ENCODE data around the gene CSK. TPM values are rescaled to one million over a fixed set of nuclear protein-coding genes. Genes with fewer than 3 reads are reported as not detected.

CSK gene
- total RNA-seq, 2 experiments from 2014 or later, result 112 to 355 TPM

- H3K4me3 ChIP-seq (ENCODE audit: low read depth, low read length, poor library complexity, severe bottlenecking), result no peak overlapping the region
- H3K4me2 ChIP-seq (ENCODE audit: low read length), result no peak overlapping the region
- ChIA-PET CTCF (ENCODE audit: unreplicated experiment) (no interaction called here), POLR2A (interaction anchor here (0.7 kb wide), 1 partner anchor 1923 kb away, joined by 4 read pairs; no protein-coding TSS in a partner anchor)
- no peak overlapping the region for H3K27ac ChIP-seq (ENCODE audit: low read depth, low read length, poor library complexity, severe bottlenecking)
- TF ChIP-seq EZH2phosphoT487 (IDR thresholded peaks at IDR 0.05; ENCODE audit: borderline replicate concordance, low read depth, low read length), result no peak
- no peak for TF ChIP-seq CTCF (conservative IDR thresholded peaks at IDR 0.05; ENCODE audit: low read length)
- BruUV-seq (replicated peaks), result no TSS peak
- no peak for DNase-seq (ENCODE audit: low spot score)
- H3K79me2 ChIP-seq (ENCODE audit: insufficient read depth, low read depth, low read length), result no peaks in the 10 kb centered on the region
- H2AFZ ChIP-seq (ENCODE audit: low read length), result no peak overlapping the region
- H4K20me1 ChIP-seq (ENCODE audit: insufficient read depth, low read length), result no peaks in the 10 kb centered on the region
- no peaks in the 10 kb centered on the region for H3K36me3 ChIP-seq (ENCODE audit: insufficient read depth, low read length)
- intact Hi-C loops (cut with micrococcal nuclease; ENCODE audit: unreplicated experiment), result no loop called here
- H3K4me1 ChIP-seq (ENCODE audit: insufficient read depth, low read length, poor library complexity, severe bottlenecking), result no peaks in the 10 kb centered on the region
- no peaks in the 10 kb centered on the region for H3K9me3 ChIP-seq (ENCODE audit: low read length)
- no peaks in the 10 kb centered on the region for H3K9me2 ChIP-seq (ENCODE audit: insufficient read depth, low read length)
These were observed 39.5 kb upstream of the CSK start for GRCh38 chr15:74742422-74742821.

GRCh38 chr15:74746389-74746788, 35.5 kb upstream of the CSK start:
- H3K79me2 ChIP-seq (ENCODE audit: insufficient read depth, low read depth, low read length), result no peaks in the 10 kb centered on the region
- H3K9me3 ChIP-seq (ENCODE audit: low read length), result no peaks in the 10 kb centered on the region
- no peaks in the 10 kb centered on the region for H4K20me1 ChIP-seq (ENCODE audit: insufficient read depth, low read length)
- H3K36me3 ChIP-seq (ENCODE audit: insufficient read depth, low read length), result no peaks in the 10 kb centered on the region
- intact Hi-C loops (cut with micrococcal nuclease; ENCODE audit: unreplicated experiment), result loop anchor here (5.0 kb wide), 1 partner anchor 216 kb away; no protein-coding TSS in a partner anchor
- no peak overlapping the region for H2AFZ ChIP-seq (ENCODE audit: low read length)
- CTCF ChIA-PET (ENCODE audit: unreplicated experiment), result no interaction called here
- TF ChIP-seq CTCF (conservative IDR thresholded peaks at IDR 0.05; ENCODE audit: low read length) (no peak), EZH2phosphoT487 (IDR thresholded peaks at IDR 0.05; ENCODE audit: borderline replicate concordance, low read depth, low read length) (no peak)
- POLR2A ChIA-PET, result no interaction called here
- H3K4me2 ChIP-seq (ENCODE audit: low read length), result no peak overlapping the region
- DNase-seq (ENCODE audit: low spot score), result no peak
- H3K27ac ChIP-seq (ENCODE audit: low read depth, low read length, poor library complexity, severe bottlenecking), result no peak overlapping the region
- no peak overlapping the region for H3K4me3 ChIP-seq (ENCODE audit: low read depth, low read length, poor library complexity, severe bottlenecking)
- no peaks in the 10 kb centered on the region for H3K9me2 ChIP-seq (ENCODE audit: insufficient read depth, low read length)
- BruUV-seq (replicated peaks), result no TSS peak
- no peaks in the 10 kb centered on the region for H3K4me1 ChIP-seq (ENCODE audit: insufficient read depth, low read length, poor library complexity, severe bottlenecking)

- H3K4me1 ChIP-seq (ENCODE audit: insufficient read depth, low read length, poor library complexity, severe bottlenecking), result no peaks in the 10 kb centered on the region
- H4K20me1 ChIP-seq (ENCODE audit: insufficient read depth, low read length), result no peaks in the 10 kb centered on the region
- no peaks in the 10 kb centered on the region for H3K36me3 ChIP-seq (ENCODE audit: insufficient read depth, low read length)
- no peak within 1 kb of the TSS for H3K4me2 ChIP-seq (ENCODE audit: low read length)
- CTCF ChIA-PET (ENCODE audit: unreplicated experiment), result no interaction called here
- intact Hi-C loops (cut with micrococcal nuclease; ENCODE audit: unreplicated experiment), result loop anchor here (5.0 kb wide), 1 partner anchor 214 kb away; no protein-coding TSS in a partner anchor
- no peak for TF ChIP-seq CTCF (conservative IDR thresholded peaks at IDR 0.05; ENCODE audit: low read length)
- no peak for DNase-seq (ENCODE audit: low spot score)
- no TSS peak for BruUV-seq (replicated peaks)
- H3K79me2 ChIP-seq (ENCODE audit: insufficient read depth, low read depth, low read length), result no peaks in the 10 kb centered on the region
- H3K27ac ChIP-seq (ENCODE audit: low read depth, low read length, poor library complexity, severe bottlenecking), result no peak within 1 kb of the TSS
- no peak within 1 kb of the TSS for H2AFZ ChIP-seq (ENCODE audit: low read length)
- H3K9me3 ChIP-seq (ENCODE audit: low read length), result no peaks in the 10 kb centered on the region
- H3K4me3 ChIP-seq (ENCODE audit: low read depth, low read length, poor library complexity, severe bottlenecking), result no peak within 1 kb of the TSS
- POLR2A ChIA-PET, result no interaction called here
- no peaks in the 10 kb centered on the region for H3K9me2 ChIP-seq (ENCODE audit: insufficient read depth, low read length)
These were observed 33.4 kb upstream of the CSK start, which contains the start of gene CYP1A2 for GRCh38 chr15:74748322-74748946. CYP1A2 (plus strand) TSS chr15:74748845; CDS start chr15:74749739, 894 bp downstream.

All from OCI-LY7 (cell line).